Measurements from ENCODE around the gene FGD3.

FGD3 gene

DNA sequence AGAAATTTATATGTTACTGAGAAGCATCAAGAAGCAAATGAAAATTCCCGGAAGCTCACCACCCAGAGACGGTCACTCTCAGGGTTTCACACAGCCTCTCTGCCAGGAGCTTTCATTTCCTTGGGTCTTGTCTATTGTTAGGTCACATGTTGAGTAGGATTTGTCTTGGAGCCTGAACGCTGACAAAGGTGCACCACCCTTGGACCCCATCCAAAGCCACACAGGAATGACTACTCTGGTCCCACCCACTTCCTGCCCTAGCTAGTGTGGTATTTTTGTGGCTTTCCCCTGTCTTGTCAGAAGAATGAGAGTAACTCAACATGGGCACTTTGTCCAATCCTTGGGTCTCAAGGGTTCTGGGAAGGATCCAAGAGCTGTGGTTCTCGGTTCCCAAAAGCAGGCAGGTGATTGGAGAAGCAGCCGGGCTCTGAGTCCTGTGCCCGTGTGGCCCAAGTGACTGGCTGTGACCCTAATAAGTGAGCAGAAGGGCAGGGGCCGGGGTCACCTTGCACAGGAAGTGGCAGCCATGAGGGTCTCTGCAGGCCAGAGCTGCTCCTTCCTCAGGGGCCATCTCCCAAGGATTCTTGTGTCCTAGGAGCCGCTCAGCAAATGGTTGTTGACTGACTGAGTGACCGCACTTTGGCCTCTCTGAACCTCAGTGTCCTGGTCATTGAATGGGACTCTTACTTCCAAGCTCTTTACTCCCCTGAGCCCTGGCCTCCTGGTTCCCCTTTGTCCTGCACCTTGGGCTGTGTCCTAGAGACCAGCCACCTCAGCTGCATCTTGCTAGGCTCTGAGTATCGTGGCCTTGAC lies 6.9 kb downstream of the FGD3 start:
- no peak for DNase-seq (ENCODE audit: low read depth)

DNA sequence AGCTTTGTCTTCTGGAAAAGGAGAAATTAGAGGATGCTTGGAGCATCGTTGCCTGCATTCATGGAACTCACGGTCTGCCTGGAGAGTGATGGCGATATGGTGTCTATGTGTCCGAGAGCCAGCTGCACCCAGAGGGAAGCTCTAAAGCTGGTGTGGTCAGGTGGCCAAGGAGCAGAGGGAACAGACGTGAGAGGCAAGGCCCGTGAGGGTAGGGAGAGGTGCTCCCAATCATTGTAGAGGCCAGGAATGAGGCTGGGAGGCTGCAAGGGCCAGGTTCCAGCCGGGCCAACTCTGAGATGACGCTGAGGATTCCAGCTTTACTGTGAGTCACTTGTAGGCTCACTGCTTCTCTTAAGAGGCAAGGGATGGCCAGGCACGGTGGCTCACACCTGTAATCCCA lies 7.6 kb downstream of the FGD3 start:
- no peak for DNase-seq (ENCODE audit: low read depth)

DNA sequence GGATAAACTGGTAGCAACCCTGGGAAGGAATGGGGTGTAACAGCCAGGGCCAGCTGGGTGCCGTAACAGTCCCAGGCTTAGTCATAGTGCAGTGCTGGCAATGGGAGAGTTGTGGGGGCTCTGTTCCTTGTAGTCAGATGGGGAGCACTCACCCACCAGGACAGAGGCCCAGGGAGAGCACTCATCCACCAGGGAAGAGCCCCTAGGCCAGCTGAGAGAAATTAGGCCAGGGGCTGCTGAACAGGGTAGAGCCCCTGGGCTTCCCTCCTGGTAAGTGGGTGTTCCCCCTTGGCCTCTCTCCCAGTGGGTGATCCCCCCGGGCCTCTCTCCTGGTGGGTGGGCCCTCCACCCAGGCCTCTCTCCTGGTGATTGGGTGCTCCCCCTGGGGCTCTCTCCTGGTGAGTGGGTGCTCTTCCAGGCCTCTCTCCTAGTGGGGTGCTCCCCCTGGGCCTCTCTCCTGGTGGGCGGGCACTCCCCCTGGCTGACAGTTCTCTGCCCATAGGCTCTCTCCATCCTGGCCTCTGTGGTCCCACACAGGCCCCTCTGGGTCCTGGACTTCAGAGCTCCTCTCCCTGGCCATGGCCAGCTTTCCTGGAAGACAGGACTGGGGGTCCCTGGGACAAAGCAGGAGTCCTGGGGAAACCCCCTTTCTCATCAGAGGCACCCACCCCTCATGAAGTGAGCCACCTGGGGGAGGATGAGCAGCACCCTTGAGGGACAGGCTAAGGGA lies 13.4 kb downstream of the FGD3 start:
- no peak for DNase-seq (ENCODE audit: low read depth)

DNA sequence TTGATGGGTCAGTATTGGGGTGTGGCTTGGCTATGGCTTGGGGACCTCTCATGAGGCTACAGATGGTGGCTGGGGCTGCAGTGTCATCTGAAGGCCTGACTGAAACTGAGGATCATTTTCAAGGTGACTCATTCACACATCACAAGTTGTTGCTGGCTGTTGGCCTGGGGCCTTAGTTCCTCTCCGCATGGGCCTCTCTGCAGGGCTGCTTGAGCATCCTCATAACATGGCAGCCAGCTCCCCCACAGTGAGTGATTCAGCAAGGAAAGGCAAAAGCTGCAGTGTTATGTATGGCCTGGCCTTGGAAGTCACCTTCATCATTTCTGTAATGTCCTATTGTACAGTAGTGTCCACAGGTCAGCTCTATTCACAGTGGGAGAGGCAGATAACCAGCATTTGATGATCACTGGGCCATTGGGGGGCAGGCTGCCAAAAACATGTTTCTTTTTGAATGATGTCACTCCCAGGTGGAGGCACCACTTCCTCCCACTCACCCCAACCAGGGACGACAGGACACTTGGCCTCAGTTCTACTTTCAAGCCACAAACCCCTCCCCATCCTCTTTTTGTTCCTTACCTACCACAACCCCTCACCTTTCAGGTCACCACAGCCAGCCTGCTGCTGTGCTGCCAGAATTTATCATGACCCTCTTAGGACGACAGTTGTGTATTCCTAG lies 14.4 kb downstream of the FGD3 start:
- no peak for DNase-seq (ENCODE audit: low read depth)

DNA sequence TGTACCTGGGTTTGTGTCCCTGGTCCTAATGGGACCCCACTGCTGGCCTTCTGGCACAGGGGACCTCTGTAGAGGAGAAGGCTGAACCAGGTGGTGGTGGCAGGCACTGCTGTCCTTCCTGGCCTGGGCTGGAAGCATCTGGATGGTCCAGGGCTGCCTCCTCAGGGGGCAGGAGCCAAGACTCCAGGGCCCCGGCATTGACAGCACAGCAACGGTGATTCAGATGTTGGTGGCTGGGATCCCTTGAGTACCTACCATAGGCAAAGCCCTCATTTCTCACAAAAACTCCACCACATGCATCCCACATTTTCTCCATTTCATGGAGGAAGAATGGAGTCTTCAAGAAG lies 15.0 kb downstream of the FGD3 start:
- DNase-seq (ENCODE audit: low read depth), result no peak

DNA sequence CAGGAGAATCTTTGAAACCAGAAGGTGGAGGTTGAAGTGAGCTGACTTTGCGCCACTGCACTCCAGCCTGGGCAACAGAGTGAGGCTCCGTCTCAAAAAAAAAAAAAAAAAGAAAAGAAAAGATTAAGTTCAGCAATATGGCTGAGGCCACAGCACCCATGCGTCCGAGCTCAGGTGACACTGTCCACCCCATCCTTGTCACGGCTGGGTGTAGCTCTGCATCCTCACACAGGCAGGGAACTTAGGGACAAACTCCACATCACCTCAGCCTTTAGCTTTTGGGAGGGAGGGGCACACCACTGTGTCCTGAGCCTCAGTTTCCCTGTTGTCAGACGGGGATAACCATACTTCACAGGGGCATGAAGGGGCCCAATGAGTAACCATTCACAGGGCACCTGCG lies 15.5 kb downstream of the FGD3 start:
- no peak for DNase-seq (ENCODE audit: low read depth)

DNA sequence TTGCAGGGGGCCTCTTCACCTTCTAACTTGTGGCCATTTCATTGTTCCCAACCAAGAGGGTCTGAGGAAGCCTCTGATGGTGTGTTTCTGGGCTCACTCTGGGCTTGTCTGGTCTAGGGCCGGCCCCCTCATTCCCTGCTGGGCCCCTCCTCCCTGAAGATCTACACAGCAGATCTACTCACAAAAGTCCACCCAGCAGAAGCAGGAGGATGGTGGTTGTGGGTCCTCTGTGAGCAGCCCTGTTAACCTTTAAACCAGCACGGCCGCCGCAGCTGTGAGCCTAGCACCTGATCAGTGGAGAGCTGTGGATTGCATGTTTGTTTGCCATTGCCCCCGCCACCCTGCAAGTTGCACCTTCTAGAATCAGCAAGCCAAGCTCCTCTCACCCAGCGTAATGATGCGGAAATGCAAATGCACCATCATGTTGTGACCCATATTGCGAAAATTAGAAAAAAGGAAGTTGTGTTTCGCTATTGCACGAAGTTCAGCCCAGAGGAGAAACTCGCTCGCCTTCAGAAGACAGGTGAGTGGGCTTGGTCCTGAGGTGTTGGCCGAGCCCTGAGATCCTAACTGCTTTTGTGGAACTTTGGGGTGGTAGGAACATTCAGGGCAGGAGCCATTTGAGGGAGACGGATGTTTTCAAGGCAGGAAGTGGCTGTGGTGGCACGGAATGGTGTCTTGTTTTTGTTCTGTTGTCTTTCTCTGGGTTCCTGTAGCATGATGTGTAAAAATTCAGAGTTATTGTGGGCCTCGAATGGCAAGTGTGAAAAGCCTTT lies 16.7 kb downstream of the FGD3 start:
- no peak for DNase-seq (ENCODE audit: low read depth)

DNA sequence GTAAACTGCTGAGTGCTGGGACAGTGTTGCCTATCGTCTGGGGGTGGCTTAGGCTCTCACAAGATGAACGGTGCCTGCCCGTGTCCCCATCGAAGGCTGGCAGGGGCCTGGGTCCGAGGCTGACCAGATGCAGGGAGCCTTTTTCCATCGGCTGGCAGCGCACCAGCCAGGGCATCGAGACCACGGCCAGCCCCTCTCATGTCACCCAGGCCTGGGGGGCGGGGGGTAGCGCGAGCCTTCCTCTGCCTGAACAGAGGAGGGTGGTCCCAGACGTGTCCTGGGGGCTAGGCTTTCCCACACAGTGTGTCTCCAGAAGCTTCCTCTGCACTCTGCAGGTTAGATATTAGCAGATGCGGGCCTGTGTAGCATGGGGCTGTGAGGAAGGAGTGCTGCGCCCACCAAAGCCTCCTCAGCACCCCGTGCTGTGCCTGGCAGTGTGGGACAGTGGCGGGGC lies 17.3 kb downstream of the FGD3 start:
- DNase-seq (ENCODE audit: low read depth), result no peak

DNA sequence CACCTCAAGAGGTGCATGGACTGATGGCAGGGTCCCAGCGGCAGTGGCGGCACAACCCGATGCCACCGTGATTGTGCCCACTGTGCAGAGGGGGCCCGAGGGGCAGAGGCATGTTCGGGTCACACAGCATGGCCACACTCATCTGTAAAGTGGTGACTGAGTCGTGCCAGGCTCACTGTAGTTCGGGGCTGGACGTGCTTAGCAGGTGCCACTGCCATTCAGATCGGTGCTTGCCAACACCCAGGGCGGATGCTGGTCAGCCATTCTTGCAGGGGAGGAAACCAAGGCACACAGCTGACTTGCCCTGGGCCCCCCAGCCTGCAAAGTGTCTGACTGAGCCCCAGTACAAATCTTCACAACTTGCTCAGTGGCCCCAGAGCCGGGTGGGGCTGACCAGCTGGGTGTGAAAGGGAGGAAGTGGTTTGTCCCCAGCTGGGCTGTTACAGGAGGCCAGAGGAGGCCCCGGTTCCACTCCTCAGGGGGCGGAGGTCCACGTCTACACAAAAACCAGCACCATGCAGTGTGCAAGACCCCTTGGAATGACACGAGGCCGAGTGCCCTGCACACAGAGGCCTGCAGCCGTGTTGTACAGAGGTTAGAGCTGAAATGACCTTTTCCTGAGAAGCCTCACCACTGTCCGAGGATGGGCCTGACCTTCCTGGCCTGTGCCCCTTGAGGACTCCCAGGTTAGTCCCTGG lies 17.9 kb downstream of the FGD3 start:
- DNase-seq (ENCODE audit: low read depth), result no peak

DNA sequence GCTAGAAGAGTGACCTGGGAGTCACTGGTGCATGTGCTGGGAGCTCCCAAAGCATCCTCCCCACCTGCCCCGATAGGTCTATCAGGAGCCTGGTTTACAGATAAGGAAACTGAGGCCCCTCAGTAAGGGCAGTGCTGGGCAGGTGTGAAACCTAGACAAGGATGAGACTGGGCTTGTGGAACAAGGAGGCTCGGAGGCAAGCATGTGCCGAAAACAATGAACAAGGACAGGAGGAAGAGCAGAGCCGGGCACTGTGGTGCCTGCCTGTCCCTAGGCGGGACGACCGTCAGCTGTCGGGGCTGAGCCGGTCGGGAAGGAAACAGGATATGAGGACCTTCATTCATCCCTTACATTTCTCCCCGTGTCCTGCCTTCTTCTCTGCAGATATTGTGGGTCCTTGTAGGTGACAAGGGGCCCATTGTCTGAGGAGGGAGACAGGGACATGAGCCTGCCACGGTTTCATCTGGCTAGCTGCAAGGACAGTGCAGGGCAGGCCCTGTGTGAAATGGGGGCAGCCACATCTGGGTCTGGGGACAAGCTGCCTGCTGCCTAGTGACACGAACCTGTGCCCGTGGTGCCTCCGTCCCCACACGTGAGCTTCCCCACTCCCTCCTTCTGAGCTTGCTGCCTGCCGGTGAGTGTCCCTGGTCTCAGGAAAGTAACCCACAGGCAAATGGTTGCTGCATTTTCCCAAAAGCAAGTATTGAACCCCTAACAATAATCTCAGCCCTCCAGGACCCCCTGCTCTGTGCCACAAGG lies 18.6 kb downstream of the FGD3 start:
- DNase-seq (ENCODE audit: low read depth), result no peak

DNA sequence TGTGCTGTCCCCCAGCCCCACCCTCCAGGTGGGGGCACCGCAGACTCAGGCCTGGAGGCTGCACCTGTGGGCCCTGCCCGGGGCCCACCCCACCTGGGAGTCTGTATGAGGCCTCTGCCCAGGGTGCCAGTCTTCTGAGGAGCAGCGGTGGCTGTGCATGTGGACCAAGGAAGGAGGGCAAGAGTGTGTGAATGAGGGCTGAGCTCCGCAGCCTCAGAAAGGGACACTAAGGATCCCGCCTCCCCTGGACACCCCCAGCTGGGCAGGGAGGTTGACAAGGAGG lies 19.1 kb downstream of the FGD3 start:
- DNase-seq (ENCODE audit: low read depth), result no peak

DNA sequence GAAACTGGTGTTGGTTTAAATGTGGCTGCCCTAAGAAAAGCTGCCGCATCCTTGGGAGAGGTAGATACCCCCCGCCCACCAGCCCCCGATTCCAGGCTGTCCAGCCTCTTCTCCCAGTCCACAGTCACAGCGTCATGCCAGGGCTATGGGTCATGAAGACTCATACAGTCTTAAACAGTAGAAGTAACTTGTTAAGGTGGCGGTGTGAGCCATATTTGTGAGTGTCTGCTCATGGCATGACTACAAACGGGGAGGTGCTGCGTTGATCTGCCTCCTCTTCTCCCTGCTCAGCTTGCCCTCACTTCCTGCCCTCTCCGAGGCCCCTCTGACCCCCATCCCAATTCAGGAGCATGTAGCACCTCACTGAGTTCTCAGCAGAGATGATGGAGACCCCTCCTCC lies 20.8 kb downstream of the FGD3 start:
- DNase-seq (ENCODE audit: low read depth), result no peak

DNA sequence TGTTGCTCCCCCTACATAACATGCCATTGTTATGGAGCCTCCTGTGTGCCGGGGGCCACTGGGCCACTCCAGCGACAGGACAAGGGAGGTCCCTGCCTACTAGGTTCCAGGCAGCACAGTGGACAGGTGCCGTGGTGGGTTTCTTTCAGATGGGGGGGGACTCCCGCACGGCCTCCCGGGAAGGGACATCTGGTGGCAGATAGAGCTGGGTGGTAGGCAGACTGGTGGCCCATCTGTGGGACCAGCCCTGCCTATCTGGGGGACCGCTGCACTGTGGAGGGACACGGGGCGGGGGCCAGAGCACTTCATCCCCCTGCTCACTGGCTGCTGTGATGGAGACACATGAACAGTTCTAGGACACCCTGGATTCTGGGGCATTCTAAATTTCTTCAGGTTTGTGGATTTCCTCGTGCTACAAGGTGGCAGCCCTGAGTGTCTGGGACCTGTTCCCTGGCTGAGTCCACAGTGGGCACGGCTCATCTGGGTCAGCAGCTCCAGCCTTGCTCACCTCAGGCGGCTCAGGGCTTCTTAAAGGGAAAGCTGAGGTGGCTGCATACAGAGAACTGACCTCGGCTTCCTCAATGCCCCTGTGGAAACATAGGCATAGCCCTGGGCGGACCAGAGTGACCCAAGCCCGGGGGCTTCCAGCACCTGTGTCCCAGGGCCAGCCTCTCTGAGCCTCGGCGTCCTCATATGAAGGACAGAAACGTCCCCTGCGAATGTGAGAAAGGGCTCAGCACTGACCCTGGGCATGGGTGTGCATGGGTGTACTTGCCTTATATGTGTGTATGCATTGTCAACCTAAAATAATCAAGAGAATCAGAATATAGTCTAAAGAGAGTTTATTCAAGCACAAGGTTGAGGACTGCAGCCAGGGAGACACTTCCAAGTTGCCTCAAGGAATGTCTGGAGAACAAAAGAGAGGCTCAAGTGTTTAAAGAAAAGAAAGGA lies 22.5 kb downstream of the FGD3 start:
- DNase-seq (ENCODE audit: low read depth), result no peak

DNA sequence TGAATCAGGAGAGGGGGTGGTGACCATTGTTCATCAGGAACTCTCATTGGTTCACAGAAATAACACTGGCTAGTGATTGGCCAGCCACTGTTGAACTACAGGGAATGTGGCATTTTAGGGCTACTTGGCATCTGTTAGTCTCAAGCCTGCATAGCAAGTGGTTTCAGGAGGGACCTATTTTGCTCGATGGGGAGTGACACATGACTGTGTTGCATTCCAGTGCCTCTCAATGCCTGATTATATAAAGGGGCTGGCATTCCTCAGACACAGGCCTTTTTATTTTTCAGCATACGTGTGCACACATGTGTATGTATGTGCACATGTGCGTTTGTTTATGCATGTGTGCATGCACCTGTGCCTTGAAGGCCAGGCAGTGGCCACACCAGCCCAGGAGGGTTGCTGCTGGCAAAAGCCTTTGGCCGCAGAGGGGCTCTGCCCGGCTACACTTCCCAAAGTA lies 23.2 kb downstream of the FGD3 start:
- no peak for DNase-seq (ENCODE audit: low read depth)

DNA sequence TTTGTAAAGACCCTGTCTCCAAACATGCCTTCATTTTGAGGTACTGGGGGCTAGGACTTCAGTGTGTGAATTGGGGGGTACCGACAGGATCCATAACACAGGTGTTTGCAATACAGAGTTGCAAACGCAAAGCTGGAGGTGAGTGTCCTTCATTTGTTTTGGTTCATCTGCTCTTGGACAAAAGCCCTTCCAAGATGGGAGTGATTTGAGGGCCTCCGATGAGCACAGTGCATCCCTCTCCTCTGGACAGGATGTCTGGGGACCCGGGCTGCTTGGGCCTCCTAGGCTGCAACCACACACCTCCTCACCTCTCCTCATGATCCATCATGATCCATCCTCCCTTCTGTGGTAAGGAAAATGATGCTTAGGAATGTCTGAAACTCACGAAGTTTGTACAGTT lies 23.8 kb downstream of the FGD3 start:
- DNase-seq (ENCODE audit: low read depth), result no peak

DNA sequence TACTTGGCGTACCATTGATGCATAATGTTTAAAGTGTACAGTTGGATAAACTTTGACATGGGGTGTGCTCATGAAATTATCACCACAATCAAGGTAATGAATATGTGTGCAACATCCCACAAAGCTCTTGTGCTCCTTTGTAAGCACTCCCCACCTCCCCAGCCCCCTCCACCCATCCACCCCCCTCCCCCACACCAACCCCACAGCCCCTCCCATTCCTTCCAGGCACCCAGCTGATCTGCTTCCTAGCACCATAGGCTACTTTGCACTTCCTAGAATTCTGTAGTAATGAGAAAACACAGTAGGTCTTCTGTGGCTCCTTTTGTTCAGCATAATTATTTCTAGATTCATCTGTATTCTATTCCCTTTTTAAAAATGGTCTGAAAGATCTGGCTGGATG lies 24.5 kb downstream of the FGD3 start:
- no peak for DNase-seq (ENCODE audit: low read depth)

DNA sequence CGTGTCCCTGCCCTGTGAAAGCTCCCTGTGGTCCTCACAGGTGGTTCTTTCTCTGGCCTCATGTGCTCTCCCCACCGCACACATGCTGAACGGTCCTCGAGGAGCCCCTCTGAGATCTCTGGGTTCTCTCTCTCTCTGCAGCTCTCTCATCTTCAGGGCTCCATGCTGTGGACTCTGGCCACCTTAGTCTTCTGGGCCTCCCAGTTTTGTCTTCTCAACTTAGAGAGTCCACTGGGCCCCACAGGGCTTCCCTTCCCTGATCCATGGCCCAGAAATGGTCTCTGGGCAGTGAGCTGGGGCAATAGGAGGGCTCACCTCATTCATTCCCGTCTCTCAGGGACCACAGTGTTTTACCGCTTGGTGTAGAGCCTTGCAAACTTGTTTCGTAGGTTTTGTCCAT lies 26.4 kb downstream of the FGD3 start:
- DNase-seq (ENCODE audit: low read depth), result no peak

DNA sequence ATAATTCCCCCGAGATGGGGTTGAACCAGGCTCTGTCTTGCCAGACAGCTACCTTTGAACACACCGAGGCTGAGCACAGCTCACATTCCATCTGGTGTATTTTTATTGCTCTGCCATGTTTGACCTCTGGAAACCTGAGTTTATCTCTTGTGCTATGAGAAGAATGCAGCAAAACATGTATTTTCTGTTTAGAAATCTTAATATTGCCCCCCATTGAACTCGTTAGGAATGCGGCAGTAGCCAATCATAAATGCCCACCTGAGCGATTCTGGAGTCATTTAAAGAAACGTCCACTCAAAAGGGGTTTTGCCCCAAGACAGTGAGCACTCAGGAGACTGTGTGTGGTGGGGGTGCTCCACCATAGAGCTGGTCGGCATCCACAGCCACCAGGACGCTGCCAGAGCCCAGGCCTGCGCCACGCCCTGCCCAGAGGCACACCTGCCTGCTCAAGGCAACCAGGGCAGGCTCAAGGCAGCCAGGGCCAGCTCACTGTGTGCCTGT lies 26.9 kb downstream of the FGD3 start:
- DNase-seq (ENCODE audit: low read depth), result no peak
